Adipocyte (in vitro differentiated cells): ENCODE measurements around the gene HIPK4.

Source experiments
- DNase-seq: peaks from one replicate; pipeline ENCODE4 v3.0.0-alpha.2; 2015; ENCODE audit warnings: low read depth
- H3K27me3 ChIP-seq: replicated peaks from 2 replicates; pipeline ENCODE4 v1.7.0; 2013; ENCODE audit warnings: mild to moderate bottlenecking, low read length, moderate library complexity; ENCODE audit not compliant: control insufficient read depth, insufficient read depth
- H3K36me3 ChIP-seq: 2 replicates; pipeline ENCODE4 v1.7.0; 2013; ENCODE audit warnings: low read length, mild to moderate bottlenecking, moderate library complexity; ENCODE audit not compliant: control insufficient read depth, insufficient read depth, severe bottlenecking
- H3K4me1 ChIP-seq: 2 replicates; pipeline ENCODE4 v1.7.0; 2013; ENCODE audit warnings: mild to moderate bottlenecking, low read length, moderate library complexity; ENCODE audit not compliant: control insufficient read depth, insufficient read depth
- H3K4me3 ChIP-seq: 2 replicates; pipeline ENCODE4 v1.7.0; 2013; ENCODE audit warnings: mild to moderate bottlenecking, low read length, moderate library complexity
- H3K9ac ChIP-seq: 2 replicates; pipeline ENCODE4 v1.7.0; 2013; ENCODE audit warnings: mild to moderate bottlenecking, low read length, moderate library complexity
- H3K9me3 ChIP-seq: 2 replicates; pipeline ENCODE4 v1.7.0; 2013; ENCODE audit warnings: mild to moderate bottlenecking, low read length, moderate library complexity; ENCODE audit not compliant: control insufficient read depth

Gene HIPK4

GRCh38 chr19:40388481-40388880 lies 1.5 kb downstream of the HIPK4 start:
- Histone ChIP-seq H3K9me3 (no peaks in the 10 kb centered on the region), H3K9ac (no peak overlapping the region), H3K4me1 (peaks cover under 1% of the 10 kb centered on the region), H3K27me3 (no peaks in the 10 kb centered on the region), H3K4me3 (no peak overlapping the region), H3K36me3 (no peaks in the 10 kb centered on the region)
- DNase-seq, result no peak

GRCh38 chr19:40387155-40387554 lies 2.8 kb downstream of the HIPK4 start:
- H3K9me3 ChIP-seq, result no peaks in the 10 kb centered on the region
- H3K36me3 ChIP-seq, result no peaks in the 10 kb centered on the region
- H3K4me1 ChIP-seq, result peaks cover 9% of the 10 kb centered on the region
- H3K9ac ChIP-seq, result no peak overlapping the region
- H3K4me3 ChIP-seq, result no peak overlapping the region
- no peaks in the 10 kb centered on the region for H3K27me3 ChIP-seq
- no peak for DNase-seq

DNA sequence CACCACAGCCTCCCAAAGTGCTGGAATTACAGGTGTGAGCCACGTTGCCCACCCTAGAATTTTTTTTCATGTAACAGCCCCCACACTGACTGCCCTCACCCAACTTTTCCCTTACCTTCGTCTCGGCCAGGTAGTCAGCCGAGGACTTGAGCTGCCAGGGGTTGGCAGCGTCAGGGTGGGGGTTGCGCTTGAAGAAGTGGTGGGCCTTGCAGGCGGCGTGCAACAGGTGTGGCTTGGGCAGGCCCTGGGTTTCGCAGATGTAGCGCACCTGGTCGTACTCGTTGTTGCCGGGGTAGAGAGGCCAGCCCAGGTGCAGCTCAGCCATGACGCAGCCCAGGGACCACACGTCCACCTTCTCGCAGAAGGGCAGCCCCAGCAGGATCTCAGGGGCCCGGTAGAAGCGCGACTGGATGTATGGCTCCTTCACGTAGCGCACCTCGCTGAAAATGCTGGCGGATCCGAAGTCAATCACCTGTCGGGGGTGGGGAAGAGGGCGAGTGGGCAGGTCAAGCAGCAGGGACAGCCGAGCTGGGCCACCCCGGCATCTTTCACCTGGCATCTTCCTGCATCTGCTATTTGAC lies 6.2 kb downstream of the HIPK4 start:
- peaks cover 10% of the 10 kb centered on the region for H3K36me3 ChIP-seq
- no peak overlapping the region for H3K4me3 ChIP-seq
- H3K4me1 ChIP-seq, result peaks cover 9% of the 10 kb centered on the region
- no peak overlapping the region for H3K9ac ChIP-seq
- no peak for DNase-seq
- H3K27me3 ChIP-seq, result no peaks in the 10 kb centered on the region
- H3K9me3 ChIP-seq, result no peaks in the 10 kb centered on the region

DNA sequence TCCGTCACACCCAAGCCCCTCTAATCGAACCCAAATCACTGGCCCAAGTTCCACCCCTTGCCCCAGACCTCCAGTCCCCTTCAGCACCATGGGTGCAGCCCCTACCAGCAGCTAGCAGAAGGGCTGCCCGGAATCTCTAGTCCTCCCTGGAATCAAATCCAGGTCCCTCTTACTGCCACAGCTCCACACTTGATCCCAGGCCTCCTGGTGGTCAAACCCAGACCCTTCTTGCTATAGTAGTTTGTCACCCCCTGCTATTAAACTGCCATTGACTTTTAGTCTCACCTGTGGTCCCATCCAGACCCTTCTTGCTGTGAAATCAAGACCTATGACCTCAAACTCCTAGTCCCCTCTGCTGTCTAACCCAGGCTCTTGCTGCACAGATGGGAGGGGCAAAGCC lies 8.7 kb downstream of the HIPK4 start:
- Histone ChIP-seq H3K9ac (no peak overlapping the region), H3K4me3 (no peak overlapping the region), H3K27me3 (no peaks in the 10 kb centered on the region), H3K36me3 (peaks cover 18% of the 10 kb centered on the region), H3K4me1 (peaks cover 9% of the 10 kb centered on the region), H3K9me3 (no peaks in the 10 kb centered on the region)
- DNase-seq, result no peak

DNA sequence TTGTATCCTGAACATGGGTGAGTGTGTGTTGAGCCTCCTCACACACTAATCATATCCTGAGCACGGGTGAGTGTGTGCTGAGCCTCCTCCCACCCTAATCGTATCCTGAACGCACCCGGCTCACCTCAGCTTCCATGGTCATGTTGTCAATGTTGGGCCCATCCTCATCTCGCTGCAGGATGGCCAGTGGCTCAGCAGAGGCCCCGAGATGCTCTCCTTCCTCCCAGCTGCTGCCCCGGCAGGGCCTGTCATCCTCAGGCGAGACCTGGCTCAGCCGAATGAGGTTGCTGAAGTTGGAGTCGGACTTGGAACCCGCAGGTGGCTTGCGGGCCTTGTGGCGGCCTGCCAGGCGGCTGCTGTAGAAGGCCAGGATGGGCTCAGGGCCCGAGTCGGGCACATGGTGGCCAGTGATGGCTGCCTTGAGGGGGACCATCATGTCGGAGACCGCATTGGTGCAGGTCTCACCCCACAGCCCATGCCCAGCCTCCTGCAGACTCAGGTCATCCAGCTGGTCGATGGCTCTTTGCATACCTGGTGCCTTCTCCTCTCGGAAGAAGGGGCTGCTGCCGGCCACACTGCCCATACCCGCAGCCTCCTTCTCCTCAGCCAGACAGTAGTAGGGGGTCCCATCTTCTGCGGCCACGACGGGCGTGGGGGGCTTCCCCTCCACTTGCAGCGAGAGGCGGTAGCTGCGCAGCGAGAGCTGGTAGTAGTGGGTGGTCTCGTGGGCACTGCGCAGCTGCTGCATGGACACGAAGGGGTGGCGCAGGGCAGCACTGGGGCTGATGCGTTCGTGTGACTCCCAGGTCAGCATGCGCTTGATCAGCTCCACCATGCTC lies 9.6 kb downstream of the HIPK4 start:
- Histone ChIP-seq H3K4me1 (peaks cover 9% of the 10 kb centered on the region), H3K27me3 (no peaks in the 10 kb centered on the region), H3K9me3 (no peaks in the 10 kb centered on the region), H3K36me3 (peaks cover 18% of the 10 kb centered on the region), H3K9ac (no peak overlapping the region), H3K4me3 (no peak overlapping the region)
- DNase-seq, result no peak

GRCh38 chr19:40379446-40380198 lies 10.4 kb downstream of the HIPK4 start:
- Histone ChIP-seq H3K27me3 (no peaks in the 10 kb centered on the region), H3K9me3 (no peaks in the 10 kb centered on the region), H3K4me1 (peaks cover 9% of the 10 kb centered on the region), H3K9ac (no peak overlapping the region), H3K4me3 (no peak overlapping the region), H3K36me3 (peaks cover 18% of the 10 kb centered on the region)
- no peak for DNase-seq

- no peaks in the 10 kb centered on the region for H3K27me3 ChIP-seq
- H3K4me3 ChIP-seq, result no peak overlapping the region
- H3K36me3 ChIP-seq, result peaks cover 27% of the 10 kb centered on the region
- no peaks in the 10 kb centered on the region for H3K9me3 ChIP-seq
- H3K9ac ChIP-seq, result no peak overlapping the region
- no peak for DNase-seq
- peaks cover 9% of the 10 kb centered on the region for H3K4me1 ChIP-seq
Observed at GRCh38 chr19:40378509-40378908, 11.5 kb downstream of the HIPK4 start.

- DNase-seq, result no peak
- H3K36me3 ChIP-seq, result peaks cover 29% of the 10 kb centered on the region
- no peaks in the 10 kb centered on the region for H3K9me3 ChIP-seq
- H3K27me3 ChIP-seq, result no peaks in the 10 kb centered on the region
- H3K4me1 ChIP-seq, result peaks cover 5% of the 10 kb centered on the region
- no peak overlapping the region for H3K9ac ChIP-seq
- H3K4me3 ChIP-seq, result no peak overlapping the region
Observed at GRCh38 chr19:40377876-40378385, 12.1 kb downstream of the HIPK4 start.

- no peak for DNase-seq
- Histone ChIP-seq H3K4me3 (no peak overlapping the region), H3K4me1 (no peaks in the 10 kb centered on the region), H3K36me3 (peaks cover 38% of the 10 kb centered on the region), H3K27me3 (no peaks in the 10 kb centered on the region), H3K9ac (no peak overlapping the region), H3K9me3 (no peaks in the 10 kb centered on the region)
Observed at GRCh38 chr19:40376286-40376862, 13.6 kb downstream of the HIPK4 start.

DNA sequence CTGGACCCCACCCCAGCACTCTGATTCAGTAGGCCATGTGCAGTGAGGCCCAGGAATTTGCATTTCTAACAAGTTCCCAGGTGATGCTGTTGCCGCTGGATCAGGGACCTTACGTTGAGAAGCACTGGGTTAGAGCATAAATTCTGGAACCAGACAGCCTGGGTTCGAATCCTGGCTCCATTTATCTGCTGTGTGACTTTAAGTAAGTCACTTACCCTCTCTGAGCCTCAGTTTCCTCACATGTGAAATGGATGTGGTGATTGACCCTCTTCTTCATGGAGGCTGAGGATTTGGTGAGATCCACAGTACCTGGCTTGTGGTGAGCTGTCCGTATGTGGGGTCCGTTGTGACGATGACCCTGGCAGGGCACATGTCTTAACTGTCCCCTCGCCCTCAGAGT lies 15.9 kb downstream of the HIPK4 start:
- H3K4me3 ChIP-seq, result no peak overlapping the region
- no peak overlapping the region for H3K9ac ChIP-seq
- no peaks in the 10 kb centered on the region for H3K27me3 ChIP-seq
- H3K9me3 ChIP-seq, result no peaks in the 10 kb centered on the region
- DNase-seq, result no peak
- H3K36me3 ChIP-seq, result peaks cover 47% of the 10 kb centered on the region
- H3K4me1 ChIP-seq, result no peaks in the 10 kb centered on the region

GRCh38 chr19:40371802-40372122 lies 18.2 kb downstream of the HIPK4 start:
- no peaks in the 10 kb centered on the region for H3K4me1 ChIP-seq
- peaks cover 54% of the 10 kb centered on the region for H3K36me3 ChIP-seq
- H3K9me3 ChIP-seq, result no peaks in the 10 kb centered on the region

More at GRCh38 chr19:40371802-40372122, 18.2 kb downstream of the HIPK4 start:
- H3K4me3 ChIP-seq, result no peak overlapping the region
- no peaks in the 10 kb centered on the region for H3K27me3 ChIP-seq
- DNase-seq, result no peak
- H3K9ac ChIP-seq, result no peak overlapping the region
